Measurements from ENCODE around the gene APBA2. TPM values are rescaled to one million over a fixed set of nuclear protein-coding genes. Genes with fewer than 3 reads are reported as not detected.

APBA2 gene
- total RNA-seq, 1 donor from 2014 or later, result 4.2 TPM

- no peaks in the 10 kb centered on the region for H3K36me3 ChIP-seq (ENCODE audit: control insufficient read depth in 3 of 3, insufficient read depth in 3 of 3, low read length in 3 of 3)
- no peak overlapping the region for H3K4me3 ChIP-seq (ENCODE audit: low read length in 3 of 3)
- peaks cover 0 to 2% (median 0%) of the 10 kb centered on the region in 3 donors for H3K9me3 ChIP-seq (ENCODE audit: control insufficient read depth in 3 of 3, low read length in 3 of 3)
- no peak overlapping the region for H3K9ac ChIP-seq (ENCODE audit: low read depth in 1 of 3, low read length in 3 of 3)
- H3K4me1 ChIP-seq (ENCODE audit: control insufficient read depth in 3 of 3, insufficient read depth in 3 of 3, low read length in 3 of 3), result no peaks in the 10 kb centered on the region
- no peaks in the 10 kb centered on the region for H3K27me3 ChIP-seq (ENCODE audit: control insufficient read depth in 3 of 3, insufficient read depth in 3 of 3, low read length in 3 of 3)
- no peak overlapping the region for H3K27ac ChIP-seq (ENCODE audit: low read depth, low read length)
Measured at GRCh38 chr15:28942571-28942970, 56.8 kb downstream of the APBA2 start.

GRCh38 chr15:28943146-28943545 is 57.4 kb downstream of the APBA2 start:
- Histone ChIP-seq H3K27ac (ENCODE audit: low read depth, low read length) (no peak overlapping the region), H3K4me3 (ENCODE audit: low read length in 3 of 3) (no peak overlapping the region), H3K36me3 (ENCODE audit: control insufficient read depth in 3 of 3, insufficient read depth in 3 of 3, low read length in 3 of 3) (no peaks in the 10 kb centered on the region), H3K27me3 (ENCODE audit: control insufficient read depth in 3 of 3, insufficient read depth in 3 of 3, low read length in 3 of 3) (no peaks in the 10 kb centered on the region), H3K4me1 (ENCODE audit: control insufficient read depth in 3 of 3, insufficient read depth in 3 of 3, low read length in 3 of 3) (no peaks in the 10 kb centered on the region), H3K9me3 (ENCODE audit: control insufficient read depth in 3 of 3, low read length in 3 of 3) (peaks cover 0 to 2% (median 0%) of the 10 kb centered on the region in 3 donors), H3K9ac (ENCODE audit: low read depth in 1 of 3, low read length in 3 of 3) (no peak overlapping the region)

DNA sequence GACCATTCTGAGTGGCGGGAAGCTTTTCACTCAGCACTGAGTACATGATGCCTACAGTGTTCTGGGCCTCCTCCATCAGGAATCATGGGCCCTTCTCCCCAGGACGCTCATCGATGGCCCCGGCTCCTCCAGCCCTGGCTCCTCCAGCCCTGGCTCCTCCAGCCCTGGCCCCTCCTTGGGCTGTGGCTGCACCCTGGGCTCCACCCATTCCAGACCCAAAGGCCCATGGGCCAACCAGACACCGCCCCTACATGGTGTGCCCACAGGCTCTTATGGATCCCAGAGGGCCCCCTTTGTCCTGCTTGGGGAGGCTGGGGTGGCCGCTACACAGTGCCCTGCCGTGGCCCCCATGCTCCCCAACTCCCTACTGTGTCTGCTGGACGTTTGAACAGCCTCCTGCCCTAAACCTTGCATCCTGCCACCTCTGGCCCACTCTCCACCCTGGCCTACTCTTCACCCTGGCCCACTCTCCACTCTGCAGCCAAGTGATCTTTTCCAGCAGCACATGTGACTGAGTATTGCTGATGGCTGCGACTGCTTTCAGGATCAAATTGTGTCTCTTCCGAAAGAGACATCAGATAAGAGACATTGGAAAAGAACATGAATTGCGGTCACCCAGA is 57.9 kb downstream of the APBA2 start:
- peaks cover 0 to 2% (median 0%) of the 10 kb centered on the region in 3 donors for H3K9me3 ChIP-seq (ENCODE audit: control insufficient read depth in 3 of 3, low read length in 3 of 3)
- no peak overlapping the region for H3K27ac ChIP-seq (ENCODE audit: low read depth, low read length)
- H3K27me3 ChIP-seq (ENCODE audit: control insufficient read depth in 3 of 3, insufficient read depth in 3 of 3, low read length in 3 of 3), result peaks cover 0 to 3% (median 0%) of the 10 kb centered on the region in 3 donors
- H3K4me3 ChIP-seq (ENCODE audit: low read length in 3 of 3), result no peak overlapping the region
- H3K9ac ChIP-seq (ENCODE audit: low read depth in 1 of 3, low read length in 3 of 3), result no peak overlapping the region
- no peaks in the 10 kb centered on the region for H3K36me3 ChIP-seq (ENCODE audit: control insufficient read depth in 3 of 3, insufficient read depth in 3 of 3, low read length in 3 of 3)
- H3K4me1 ChIP-seq (ENCODE audit: control insufficient read depth in 3 of 3, insufficient read depth in 3 of 3, low read length in 3 of 3), result no peaks in the 10 kb centered on the region

DNA sequence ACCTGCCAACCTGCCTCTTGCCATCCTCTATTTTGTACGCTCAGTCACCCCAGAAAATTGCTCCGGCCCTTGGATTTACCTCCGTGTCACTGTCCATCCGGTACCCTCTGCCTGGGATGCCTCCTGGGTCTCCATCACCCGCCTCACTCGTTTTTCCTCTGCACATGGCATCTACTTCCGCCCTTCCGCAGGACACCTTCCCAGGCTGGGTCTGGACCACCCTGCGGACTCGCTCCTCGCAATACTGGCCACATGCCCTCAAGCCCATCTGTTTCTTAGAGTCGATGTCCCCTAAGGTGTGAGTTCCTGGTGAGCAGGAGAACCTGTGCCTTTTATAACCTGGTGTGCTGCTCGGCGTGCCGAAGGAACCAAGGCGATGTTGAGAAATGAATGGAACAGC is 58.5 kb downstream of the APBA2 start:
- Histone ChIP-seq H3K27ac (ENCODE audit: low read depth, low read length) (no peak overlapping the region), H3K4me3 (ENCODE audit: low read length in 3 of 3) (no peak overlapping the region), H3K36me3 (ENCODE audit: control insufficient read depth in 3 of 3, insufficient read depth in 3 of 3, low read length in 3 of 3) (no peaks in the 10 kb centered on the region), H3K9ac (ENCODE audit: low read depth in 1 of 3, low read length in 3 of 3) (no peak overlapping the region), H3K9me3 (ENCODE audit: control insufficient read depth in 3 of 3, low read length in 3 of 3) (peaks cover 0 to 2% (median 0%) of the 10 kb centered on the region in 3 donors), H3K4me1 (ENCODE audit: control insufficient read depth in 3 of 3, insufficient read depth in 3 of 3, low read length in 3 of 3) (no peaks in the 10 kb centered on the region), H3K27me3 (ENCODE audit: control insufficient read depth in 3 of 3, insufficient read depth in 3 of 3, low read length in 3 of 3) (peaks cover 0 to 5% (median 0%) of the 10 kb centered on the region in 3 donors)

DNA sequence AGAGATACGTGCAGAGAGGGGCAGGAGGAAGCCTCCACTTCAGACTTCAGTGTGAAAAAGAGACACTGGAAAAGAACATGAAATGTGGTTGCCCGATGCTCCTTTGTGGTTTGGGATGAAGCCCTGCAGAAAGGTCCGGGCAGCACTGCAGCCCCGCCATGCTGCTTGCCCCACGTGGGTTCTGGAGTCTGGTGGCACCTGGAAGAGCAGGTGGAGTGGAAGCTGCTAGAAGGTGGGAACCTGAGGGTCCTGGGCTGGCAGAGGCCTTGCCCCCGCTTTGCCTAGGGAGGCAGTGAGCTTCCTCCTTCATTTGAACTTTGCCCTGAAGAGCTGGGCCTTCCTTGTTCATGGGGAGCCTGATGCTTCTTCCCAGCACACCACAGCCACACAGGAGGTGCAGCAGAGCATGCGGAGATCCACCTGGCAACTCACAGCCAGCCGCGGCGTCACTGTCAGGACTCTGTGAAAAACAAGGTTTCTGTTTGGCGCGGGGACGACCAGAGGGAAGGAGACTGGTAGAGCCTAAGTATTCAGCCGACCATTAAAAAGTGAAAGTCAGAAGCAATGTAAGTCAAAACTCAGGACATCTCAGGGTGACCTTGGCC is 59.0 kb downstream of the APBA2 start:
- Histone ChIP-seq H3K9ac (ENCODE audit: low read depth in 1 of 3, low read length in 3 of 3) (no peak overlapping the region), H3K27me3 (ENCODE audit: control insufficient read depth in 3 of 3, insufficient read depth in 3 of 3, low read length in 3 of 3) (peaks cover 0 to 5% (median 0%) of the 10 kb centered on the region in 3 donors), H3K36me3 (ENCODE audit: control insufficient read depth in 3 of 3, insufficient read depth in 3 of 3, low read length in 3 of 3) (no peaks in the 10 kb centered on the region), H3K4me1 (ENCODE audit: control insufficient read depth in 3 of 3, insufficient read depth in 3 of 3, low read length in 3 of 3) (no peaks in the 10 kb centered on the region), H3K27ac (ENCODE audit: low read depth, low read length) (no peak overlapping the region), H3K4me3 (ENCODE audit: low read length in 3 of 3) (no peak overlapping the region), H3K9me3 (ENCODE audit: control insufficient read depth in 3 of 3, low read length in 3 of 3) (peaks cover 0 to 2% (median 0%) of the 10 kb centered on the region in 3 donors)

DNA sequence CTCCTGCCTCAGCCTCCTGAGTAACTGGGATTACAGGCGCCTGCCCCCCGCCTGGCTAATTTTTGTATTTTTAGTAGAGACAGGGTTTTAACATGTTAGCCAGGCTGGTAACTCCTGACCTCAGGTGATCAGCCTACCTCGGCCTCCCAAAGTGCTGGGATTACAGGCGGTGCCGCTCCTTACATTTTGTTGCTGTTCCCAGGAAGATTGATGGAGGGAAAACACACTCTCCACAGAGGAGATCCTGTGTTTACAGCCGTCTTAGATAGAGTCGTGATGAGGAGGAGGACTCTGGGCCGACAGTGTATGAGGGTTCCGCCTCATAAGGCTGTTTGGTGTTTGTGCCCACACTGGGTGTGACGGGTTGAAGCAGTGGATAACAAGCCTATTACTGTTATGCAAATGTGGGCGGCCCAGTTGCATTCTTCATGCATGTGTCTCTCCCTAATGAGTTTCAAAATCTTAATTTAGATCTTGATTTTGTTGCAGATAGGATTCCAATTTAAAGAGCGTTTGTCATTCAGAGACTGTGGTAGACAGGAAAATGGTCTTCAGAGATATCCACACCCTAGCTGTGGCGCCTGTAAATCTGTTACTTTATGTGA is 60.0 kb downstream of the APBA2 start:
- Histone ChIP-seq H3K9ac (ENCODE audit: low read depth in 1 of 3, low read length in 3 of 3) (no peak overlapping the region), H3K27me3 (ENCODE audit: control insufficient read depth in 3 of 3, insufficient read depth in 3 of 3, low read length in 3 of 3) (peaks cover 0 to 5% (median 0%) of the 10 kb centered on the region in 3 donors), H3K4me3 (ENCODE audit: low read length in 3 of 3) (no peak overlapping the region), H3K4me1 (ENCODE audit: control insufficient read depth in 3 of 3, insufficient read depth in 3 of 3, low read length in 3 of 3) (no peaks in the 10 kb centered on the region), H3K27ac (ENCODE audit: low read depth, low read length) (no peak overlapping the region), H3K9me3 (ENCODE audit: control insufficient read depth in 3 of 3, low read length in 3 of 3) (peaks cover 0 to 2% (median 0%) of the 10 kb centered on the region in 3 donors), H3K36me3 (ENCODE audit: control insufficient read depth in 3 of 3, insufficient read depth in 3 of 3, low read length in 3 of 3) (no peaks in the 10 kb centered on the region)

DNA sequence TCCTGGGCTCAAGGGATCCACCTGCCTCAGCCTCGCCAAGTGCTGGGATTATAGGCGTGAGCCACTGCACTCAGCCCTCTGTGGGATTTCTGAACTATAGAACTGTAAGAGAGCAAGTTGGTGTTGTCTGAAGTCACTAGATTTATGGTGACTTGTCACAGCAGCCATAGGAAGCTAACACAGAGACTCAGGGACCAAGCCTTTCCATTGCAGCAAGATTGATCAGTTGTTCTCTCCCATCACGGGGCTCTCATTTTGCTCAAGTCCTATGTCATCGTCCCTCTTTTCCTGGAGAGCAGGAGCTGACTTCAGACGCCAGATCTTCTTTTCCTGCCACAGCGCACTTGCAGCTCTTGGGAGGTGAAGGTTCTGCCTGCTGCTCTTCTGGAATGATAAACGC is 61.0 kb downstream of the APBA2 start:
- Histone ChIP-seq H3K9me3 (ENCODE audit: control insufficient read depth in 3 of 3, low read length in 3 of 3) (peaks cover 0 to 2% (median 0%) of the 10 kb centered on the region in 3 donors), H3K4me1 (ENCODE audit: control insufficient read depth in 3 of 3, insufficient read depth in 3 of 3, low read length in 3 of 3) (no peaks in the 10 kb centered on the region), H3K27me3 (ENCODE audit: control insufficient read depth in 3 of 3, insufficient read depth in 3 of 3, low read length in 3 of 3) (peaks cover 0 to 5% (median 0%) of the 10 kb centered on the region in 3 donors), H3K9ac (ENCODE audit: low read depth in 1 of 3, low read length in 3 of 3) (no peak overlapping the region), H3K36me3 (ENCODE audit: control insufficient read depth in 3 of 3, insufficient read depth in 3 of 3, low read length in 3 of 3) (no peaks in the 10 kb centered on the region), H3K27ac (ENCODE audit: low read depth, low read length) (no peak overlapping the region), H3K4me3 (ENCODE audit: low read length in 3 of 3) (no peak overlapping the region)

DNA sequence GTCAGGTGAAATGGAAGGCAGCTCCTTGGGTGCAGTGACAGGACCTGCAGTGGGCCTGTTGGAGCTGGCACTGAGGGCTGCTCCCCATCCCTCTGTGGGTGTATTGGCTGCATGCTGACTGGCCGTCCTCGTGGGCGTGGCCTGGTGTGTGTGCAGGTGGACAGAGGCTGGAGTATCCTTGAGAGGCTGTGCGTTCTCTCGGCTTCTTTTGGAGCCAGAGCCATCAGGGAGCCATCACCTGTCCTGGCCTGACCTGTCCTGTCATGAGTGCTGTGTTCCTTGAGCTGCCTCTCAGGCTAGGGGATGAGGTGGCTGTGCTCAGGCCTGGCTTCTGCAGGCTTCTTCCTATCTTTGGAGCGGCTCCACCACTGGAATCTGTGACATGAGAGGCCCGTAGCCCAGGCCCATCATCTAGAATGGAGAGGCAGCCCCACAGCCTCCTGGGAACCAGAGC is 61.5 kb downstream of the APBA2 start:
- Histone ChIP-seq H3K9me3 (ENCODE audit: control insufficient read depth in 3 of 3, low read length in 3 of 3) (peaks cover 0 to 2% (median 0%) of the 10 kb centered on the region in 3 donors), H3K27ac (ENCODE audit: low read depth, low read length) (no peak overlapping the region), H3K4me1 (ENCODE audit: control insufficient read depth in 3 of 3, insufficient read depth in 3 of 3, low read length in 3 of 3) (no peaks in the 10 kb centered on the region), H3K36me3 (ENCODE audit: control insufficient read depth in 3 of 3, insufficient read depth in 3 of 3, low read length in 3 of 3) (no peaks in the 10 kb centered on the region), H3K4me3 (ENCODE audit: low read length in 3 of 3) (no peak overlapping the region), H3K27me3 (ENCODE audit: control insufficient read depth in 3 of 3, insufficient read depth in 3 of 3, low read length in 3 of 3) (peaks cover 0 to 5% (median 0%) of the 10 kb centered on the region in 3 donors), H3K9ac (ENCODE audit: low read depth in 1 of 3, low read length in 3 of 3) (no peak overlapping the region)

DNA sequence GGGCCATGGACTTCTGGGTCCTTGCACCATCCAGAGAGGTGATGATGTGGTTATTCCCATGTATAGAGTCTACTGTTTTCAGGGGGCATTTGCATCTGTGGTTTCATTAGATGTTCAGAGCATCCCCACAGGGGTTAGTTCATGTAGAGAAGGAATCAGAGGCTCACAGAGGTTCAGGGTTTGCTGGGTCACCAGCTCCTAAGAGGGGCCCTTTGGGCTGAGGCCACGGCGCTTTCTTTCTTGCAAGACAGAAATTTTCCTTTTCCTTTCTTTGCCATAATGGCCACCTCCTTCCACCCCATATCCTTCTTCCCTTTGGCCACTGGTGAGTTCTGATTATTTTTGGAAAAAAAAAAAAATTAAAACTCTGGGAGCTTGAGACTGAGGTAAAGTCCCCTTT is 62.3 kb downstream of the APBA2 start:
- Histone ChIP-seq H3K36me3 (ENCODE audit: control insufficient read depth in 3 of 3, insufficient read depth in 3 of 3, low read length in 3 of 3) (no peaks in the 10 kb centered on the region), H3K4me3 (ENCODE audit: low read length in 3 of 3) (no peak overlapping the region), H3K4me1 (ENCODE audit: control insufficient read depth in 3 of 3, insufficient read depth in 3 of 3, low read length in 3 of 3) (no peaks in the 10 kb centered on the region), H3K27me3 (ENCODE audit: control insufficient read depth in 3 of 3, insufficient read depth in 3 of 3, low read length in 3 of 3) (peaks cover 0 to 5% (median 0%) of the 10 kb centered on the region in 3 donors), H3K9me3 (ENCODE audit: control insufficient read depth in 3 of 3, low read length in 3 of 3) (peaks cover 0 to 2% (median 0%) of the 10 kb centered on the region in 3 donors), H3K27ac (ENCODE audit: low read depth, low read length) (no peak overlapping the region), H3K9ac (ENCODE audit: low read depth in 1 of 3, low read length in 3 of 3) (no peak overlapping the region)

DNA sequence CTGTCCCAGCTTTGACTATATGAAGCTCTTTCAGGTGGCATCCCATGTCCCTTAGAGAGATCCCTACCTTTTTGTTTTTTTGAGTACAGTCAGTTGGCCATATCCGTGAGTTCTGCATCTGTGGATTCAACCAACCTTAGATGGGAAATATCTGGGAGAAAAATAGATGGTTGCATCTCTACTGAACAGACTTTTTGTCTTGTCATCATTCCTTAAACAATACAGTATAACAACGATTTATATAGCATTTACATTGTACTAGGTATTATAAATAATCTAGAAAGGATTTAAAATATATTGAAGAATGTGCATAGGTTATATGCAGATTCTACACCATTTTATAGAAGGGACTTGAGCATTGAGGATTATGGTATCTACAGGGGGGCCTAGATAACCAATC is 65.1 kb downstream of the APBA2 start:
- Histone ChIP-seq H3K9me3 (ENCODE audit: control insufficient read depth in 3 of 3, low read length in 3 of 3) (no peaks in the 10 kb centered on the region), H3K4me3 (ENCODE audit: low read length in 3 of 3) (no peak overlapping the region), H3K27ac (ENCODE audit: low read depth, low read length) (no peak overlapping the region), H3K36me3 (ENCODE audit: control insufficient read depth in 3 of 3, insufficient read depth in 3 of 3, low read length in 3 of 3) (no peaks in the 10 kb centered on the region), H3K27me3 (ENCODE audit: control insufficient read depth in 3 of 3, insufficient read depth in 3 of 3, low read length in 3 of 3) (peaks cover 6 to 17% (median 9%) of the 10 kb centered on the region in 3 donors), H3K9ac (ENCODE audit: low read depth in 1 of 3, low read length in 3 of 3) (no peak overlapping the region), H3K4me1 (ENCODE audit: control insufficient read depth in 3 of 3, insufficient read depth in 3 of 3, low read length in 3 of 3) (no peaks in the 10 kb centered on the region)
